HG03025 (cell line): ENCODE data around the gene FBRSL1.
"Not testable (repeated sequence)": the region's sequence is repeated elsewhere in the genome, so short reads cannot be mapped to it uniquely, and the experiment has no call there.

Experiments used
- ATAC-seq: cut with Tn5 transposase; IDR thresholded peaks from one replicate; pipeline ENCODE4 v1.9.1; 2021; ENCODE audit warnings: mild to moderate bottlenecking, moderate library complexity; ENCODE audit not compliant: unreplicated experiment, low FRiP score

Gene FBRSL1

DNA sequence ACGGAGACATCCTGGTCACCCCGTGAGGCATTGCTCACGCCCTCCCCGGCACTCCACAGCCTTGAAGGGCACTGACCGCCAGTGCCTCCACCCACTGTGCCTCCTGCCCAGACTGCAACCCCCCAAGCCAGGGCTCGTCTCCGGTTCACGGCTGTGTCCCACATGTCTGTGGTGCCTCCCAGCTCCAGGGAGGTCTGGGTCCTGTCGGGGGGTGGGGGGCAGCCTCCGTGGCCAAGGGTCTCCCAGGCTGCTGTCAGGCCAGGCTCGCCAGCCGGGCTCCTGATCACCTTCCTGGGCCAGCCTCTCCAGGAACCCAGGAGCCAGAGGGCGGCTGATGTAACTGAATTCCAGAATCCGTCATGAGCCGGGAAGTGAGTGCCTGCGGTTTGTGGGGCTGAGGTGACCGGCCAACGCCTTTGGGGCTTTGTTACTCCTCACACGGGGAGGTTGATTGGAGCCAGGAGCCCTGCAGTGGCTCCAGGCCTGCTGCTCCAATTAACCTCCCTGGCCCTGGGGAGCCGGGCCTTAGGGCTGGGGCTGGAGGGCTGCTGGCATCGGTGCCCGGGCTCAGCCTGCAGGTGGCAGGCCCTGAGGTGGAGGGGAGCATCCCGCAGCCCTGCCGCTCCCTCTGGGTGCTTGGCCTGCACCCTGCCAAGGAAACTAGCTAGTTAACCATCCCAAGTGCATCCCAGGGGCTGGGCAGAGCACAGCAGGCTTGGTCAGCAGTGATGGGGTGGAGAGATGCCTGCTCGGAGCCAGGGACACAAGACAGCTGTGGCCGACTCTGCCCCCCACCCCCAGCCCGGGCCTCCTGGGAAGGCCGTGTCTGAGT is 36.4 kb upstream of the FBRSL1 start:
- ATAC-seq: no peak

DNA sequence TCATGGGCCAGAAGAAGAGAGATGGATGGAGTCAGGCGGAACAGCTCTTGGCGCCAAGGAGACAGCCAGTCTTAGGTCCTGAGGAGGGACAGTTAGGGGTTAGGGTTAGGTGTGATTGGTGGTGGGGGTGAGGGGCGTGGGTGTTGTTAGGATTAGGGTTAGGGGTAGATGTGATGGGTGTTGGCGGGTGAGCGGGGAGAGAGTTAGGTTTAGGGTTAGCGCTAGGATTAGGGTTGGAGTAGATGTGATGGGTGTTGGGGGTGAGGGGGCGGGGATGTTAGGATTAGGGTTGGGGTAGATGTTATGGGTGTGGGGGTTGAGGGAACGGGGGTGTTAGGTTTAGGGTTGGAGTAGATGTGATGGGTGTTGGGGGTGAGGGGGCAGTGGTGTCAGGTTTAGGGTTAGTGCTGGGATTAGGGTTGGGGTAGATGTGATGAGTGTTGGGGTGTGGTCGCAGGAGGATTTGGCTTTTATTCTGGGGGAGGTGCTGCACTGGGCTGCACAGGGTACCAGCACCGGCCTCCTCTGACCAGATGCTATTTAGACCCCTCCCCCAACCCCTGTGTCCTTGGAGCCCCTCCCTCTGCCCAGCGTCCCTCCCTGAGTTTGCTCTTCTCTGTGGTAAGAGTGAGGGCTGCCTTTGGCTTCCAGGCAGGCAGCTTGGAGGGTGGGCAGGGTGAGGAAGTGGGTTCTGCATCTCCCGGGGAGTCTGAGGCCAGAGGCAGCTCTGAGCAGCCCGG is 35.6 kb upstream of the FBRSL1 start:
- no peak for ATAC-seq

DNA sequence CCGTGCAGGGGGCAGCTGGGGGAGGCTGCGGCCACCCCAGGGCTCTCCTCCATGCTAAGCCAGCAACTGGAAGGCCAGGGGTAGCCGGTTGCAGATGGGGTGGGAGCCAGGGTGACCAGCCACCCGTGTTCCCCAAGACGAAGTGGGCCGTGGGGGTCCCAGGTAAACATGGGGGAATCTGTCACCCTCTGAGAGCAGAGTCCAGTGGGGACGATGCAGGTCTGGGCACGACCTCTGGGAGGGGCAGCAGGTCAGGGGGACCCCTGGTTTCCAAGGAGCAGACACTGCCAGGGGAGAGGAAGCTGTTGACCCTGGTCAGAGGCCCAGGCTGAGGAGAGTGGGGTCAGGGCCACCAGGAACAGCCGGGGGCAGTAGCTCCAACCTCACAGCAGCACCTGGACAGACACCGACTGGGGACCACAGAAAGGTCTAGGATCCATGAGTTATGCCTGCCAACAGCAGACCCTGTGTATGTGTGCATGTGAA is 35.0 kb upstream of the FBRSL1 start:
- no peak for ATAC-seq

DNA sequence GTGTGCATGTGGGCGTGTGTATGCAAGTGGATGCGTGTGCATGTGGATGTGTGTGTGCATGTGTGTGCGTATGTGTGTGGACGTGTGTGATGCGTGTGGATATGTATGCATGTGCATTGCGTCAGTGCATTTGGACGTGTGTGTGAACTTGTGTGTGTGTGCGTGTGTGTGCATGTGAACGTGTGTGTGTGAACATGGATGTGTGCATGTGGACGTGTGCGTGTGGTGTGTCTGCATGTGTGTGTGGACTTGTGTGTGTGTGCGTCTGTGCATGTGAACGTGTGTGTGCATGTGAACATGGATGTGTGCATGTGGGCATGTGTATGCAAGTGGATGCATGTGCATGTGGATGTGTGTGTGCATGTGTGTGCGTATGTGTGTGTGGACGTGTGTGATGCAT is 34.4 kb upstream of the FBRSL1 start:
- ATAC-seq: no peak

DNA sequence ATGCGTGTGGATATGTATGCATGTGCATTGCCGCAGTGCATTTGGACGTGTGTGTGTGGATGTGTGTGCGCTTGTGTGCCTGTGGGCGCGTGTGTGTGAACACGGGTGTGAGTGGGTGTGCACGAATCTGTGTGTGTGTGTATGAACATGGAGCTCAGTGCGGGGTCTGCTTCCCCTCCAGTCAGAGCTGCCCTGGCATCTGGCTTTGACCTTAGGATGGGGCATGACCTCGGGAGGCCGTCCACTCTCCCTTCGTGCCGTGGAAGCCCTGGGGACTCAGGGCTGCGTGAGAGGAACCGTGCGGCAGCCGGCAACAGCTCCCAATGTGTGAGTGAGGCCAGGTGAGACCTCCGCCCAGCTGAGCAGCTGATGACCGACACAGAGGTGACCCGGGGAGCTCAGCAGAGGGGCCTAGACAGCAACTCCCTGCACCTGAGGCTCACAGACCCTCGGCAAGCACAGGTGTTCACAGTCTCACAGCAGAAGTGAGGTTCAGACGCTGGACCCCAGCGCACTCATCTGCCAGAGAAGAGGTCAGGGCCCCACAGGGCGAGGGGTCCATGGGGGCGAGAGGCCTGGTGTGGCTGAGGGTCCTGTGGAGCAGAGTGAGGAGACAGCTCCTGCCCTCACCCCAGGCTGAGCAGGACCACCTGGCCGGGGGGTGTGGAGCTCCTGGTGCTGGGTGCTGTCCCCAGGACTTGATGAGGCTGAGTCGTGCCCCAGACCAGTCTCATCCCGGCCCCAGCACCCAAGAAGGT is 33.6 kb upstream of the FBRSL1 start:
- no peak for ATAC-seq

DNA sequence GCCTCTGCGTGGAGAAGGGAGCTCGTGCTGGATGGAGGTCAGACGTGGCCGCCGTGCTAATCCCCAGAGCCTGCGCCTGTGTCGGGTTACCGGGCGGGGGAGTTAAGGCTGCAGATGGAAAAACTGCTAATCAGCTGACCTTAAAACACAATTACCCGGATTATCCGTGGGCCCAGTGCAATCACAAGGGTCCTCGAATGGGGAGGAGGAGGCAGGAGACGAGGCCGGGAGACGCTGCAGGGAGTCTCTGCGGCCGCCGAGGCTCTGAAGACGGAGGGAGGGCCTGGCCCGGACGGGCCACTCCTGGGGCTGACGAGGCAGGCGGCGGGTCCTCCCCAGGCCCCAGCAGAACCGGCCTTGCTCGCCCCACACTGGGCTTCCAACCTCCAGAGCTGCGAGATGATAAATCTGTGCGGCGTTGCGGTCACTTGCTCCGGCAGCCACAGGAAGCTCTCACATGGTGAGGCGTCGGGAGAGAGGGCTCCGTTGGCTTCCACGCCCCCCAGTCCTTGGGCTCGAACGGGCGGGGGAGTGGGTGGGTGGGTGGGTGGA is 32.9 kb upstream of the FBRSL1 start:
- ATAC-seq: no peak

DNA sequence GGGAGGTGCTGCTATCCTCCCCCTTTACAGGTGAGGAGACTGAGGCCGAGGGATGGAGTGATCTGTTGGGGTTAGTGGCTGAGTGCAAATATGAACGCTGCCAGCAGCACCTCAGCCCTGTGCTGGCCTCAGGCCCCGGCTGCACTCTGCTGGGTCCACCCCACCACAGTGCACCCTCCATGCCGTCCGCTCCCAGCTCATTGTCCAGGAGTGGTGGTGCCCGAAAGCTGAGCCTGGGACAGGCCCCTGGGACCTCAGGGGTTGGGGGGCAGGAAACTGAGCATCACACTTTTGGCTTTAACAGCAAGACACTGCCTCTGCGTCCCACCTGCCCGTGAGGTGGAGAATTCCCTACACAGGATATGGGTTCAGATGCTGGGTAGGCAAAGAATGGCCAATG is 31.5 kb upstream of the FBRSL1 start:
- no peak for ATAC-seq

DNA sequence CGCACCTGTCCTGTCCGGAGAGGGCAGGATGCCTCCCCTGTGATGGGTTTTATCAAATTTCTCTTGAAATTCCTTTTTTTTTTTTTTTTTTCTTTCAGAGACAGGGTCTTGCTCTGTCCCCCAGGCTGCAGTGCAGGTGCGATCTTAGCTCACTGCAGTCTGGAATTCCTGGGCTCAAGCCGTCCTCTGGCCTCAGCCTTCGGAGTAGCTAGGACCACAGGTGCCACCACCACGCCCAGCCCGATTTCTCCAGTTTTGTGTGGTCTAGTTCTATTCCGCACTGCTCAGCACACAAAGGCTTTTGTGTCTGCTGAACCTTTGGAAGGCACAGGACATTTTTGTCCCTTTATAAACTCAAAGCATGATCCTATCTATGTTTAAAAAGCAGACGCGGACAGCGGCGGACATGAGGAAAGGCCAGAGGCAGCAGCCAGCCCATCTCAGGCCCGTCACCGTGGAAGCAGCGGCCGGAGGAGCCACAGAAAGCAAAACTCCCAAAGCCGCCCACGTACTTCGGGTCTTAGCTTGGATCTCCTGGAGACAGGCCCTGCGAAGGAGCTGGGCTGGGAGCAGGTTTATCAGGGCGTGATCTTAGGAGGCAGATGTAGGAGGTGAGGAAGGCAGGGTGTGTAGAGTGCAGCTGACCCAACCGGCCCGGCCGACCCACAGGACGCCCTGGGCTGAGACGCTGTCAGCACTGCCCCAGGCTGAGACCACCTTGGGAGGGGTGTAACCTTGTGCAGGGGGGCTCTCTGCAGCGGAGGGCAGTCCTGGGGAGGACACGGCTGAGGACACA is 30.9 kb upstream of the FBRSL1 start:
- ATAC-seq: no peak

DNA sequence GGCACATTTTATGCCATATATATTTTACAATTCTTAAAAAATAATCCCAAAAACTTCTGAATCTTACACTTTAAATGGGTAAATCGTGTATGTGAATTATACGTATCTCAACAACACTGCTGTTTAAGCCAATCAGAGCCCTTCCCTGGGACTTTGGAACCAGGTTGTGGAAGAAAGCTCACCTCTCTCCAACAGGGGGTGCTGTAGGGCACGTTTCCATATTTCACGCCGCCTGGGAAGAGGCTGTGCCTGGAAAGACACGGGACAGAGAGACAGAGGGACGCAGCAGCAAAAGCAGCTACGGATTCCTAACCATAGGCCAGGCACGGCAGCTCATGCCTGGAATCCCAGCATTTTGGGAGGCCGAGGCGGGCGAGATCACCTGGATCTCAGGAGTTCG is 29.4 kb upstream of the FBRSL1 start:
- ATAC-seq: no peak

DNA sequence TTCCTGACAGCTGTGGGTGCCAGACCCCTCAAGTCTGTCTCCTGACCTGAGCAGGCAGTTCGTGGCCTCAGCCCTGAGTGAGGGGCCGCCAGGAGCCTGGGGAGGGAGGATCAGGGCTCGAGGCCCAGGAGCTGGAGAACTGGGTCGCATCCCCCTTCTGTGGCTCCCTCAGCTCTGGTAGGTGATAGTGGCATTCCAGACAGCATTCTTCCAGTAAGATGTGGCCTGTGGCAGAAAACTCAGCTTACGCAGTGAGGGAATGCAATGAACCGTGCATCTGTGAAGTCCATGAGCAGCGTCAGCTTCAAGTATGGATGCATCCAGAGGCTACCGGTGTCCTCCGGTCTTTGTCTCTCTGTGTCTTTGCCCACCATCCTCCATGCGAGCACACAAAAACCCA is 28.4 kb upstream of the FBRSL1 start:
- no peak for ATAC-seq

DNA sequence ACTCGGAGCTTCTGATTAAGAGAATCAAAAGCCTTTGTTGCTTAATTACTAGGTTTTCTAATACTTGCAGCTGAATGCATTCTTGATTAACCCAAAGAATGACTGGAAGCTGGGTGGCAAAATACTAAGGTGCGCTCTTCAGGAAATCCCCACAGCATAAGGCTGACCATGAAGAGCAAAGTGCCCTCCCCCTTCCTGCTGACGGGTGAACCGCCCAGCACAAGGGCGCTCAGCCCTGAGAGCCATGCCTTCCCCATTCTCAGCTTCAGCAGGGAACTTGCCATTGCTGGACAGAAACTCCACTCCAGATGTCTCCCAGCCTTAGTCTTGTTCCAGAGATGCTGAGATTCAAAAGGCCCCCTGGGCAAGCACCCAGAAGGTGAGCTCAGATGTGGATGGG is 27.2 kb upstream of the FBRSL1 start:
- no peak for ATAC-seq

DNA sequence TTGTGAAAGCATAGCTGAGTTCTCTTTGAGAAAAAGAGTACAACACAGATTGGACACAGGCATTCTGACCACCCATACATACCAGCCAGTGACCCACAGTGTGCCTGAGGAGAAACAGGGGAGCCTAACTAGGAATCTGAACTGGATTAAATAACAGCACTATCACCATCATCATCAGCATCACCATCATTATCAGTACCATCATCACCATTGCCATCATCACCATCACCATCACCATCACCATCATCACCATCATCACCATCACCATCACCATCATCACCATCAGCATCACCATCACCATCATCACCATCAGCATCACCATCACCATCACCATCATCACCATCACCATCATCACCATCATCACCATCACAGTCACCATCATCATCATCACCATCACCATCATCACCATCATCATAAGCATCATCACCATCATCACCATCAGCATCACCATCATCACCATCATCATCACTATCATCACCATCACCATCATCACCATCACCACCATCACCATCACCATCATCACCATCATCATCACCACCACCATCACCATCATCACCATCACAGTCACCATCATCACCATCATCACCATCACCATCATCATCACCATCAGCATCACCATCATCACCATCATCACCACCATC is 26.5 kb upstream of the FBRSL1 start:
- ATAC-seq: not testable (repeated sequence)

DNA sequence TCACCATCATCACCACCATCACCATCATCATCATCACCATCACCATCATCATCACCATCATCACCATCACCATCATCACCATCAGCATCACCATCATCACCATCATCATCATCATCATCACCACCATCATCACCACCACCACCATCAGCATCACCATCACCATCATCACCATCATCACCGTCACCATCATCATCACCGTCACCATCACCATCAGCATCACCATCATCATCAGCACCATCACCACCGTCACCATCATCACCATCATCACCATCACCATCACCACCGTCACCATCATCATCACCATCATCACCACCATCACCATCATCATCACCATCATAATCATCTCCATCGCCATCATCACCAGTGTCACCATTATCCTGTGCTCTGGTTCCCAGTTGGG is 25.6 kb upstream of the FBRSL1 start:
- not testable (repeated sequence) for ATAC-seq

DNA sequence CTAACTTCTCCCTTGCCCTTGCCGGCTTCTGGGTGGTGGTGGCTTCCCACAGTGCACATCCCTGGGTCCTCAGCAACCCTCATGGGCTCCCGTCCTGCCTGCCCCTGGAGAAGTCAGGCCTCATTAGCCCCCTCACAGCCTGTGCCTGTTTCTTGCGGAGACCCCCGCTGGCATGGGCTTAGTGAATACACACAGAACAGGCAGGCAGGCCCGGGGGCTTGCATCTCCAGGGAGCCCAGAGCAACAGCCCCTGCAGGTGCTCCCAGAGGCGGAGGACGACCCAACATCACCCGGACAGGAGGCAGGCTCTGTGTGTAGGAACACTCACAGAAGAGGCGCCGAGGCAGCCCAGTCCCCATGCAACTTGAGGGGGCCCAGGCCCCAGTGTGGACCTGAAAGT is 25.1 kb upstream of the FBRSL1 start:
- ATAC-seq: no peak

DNA sequence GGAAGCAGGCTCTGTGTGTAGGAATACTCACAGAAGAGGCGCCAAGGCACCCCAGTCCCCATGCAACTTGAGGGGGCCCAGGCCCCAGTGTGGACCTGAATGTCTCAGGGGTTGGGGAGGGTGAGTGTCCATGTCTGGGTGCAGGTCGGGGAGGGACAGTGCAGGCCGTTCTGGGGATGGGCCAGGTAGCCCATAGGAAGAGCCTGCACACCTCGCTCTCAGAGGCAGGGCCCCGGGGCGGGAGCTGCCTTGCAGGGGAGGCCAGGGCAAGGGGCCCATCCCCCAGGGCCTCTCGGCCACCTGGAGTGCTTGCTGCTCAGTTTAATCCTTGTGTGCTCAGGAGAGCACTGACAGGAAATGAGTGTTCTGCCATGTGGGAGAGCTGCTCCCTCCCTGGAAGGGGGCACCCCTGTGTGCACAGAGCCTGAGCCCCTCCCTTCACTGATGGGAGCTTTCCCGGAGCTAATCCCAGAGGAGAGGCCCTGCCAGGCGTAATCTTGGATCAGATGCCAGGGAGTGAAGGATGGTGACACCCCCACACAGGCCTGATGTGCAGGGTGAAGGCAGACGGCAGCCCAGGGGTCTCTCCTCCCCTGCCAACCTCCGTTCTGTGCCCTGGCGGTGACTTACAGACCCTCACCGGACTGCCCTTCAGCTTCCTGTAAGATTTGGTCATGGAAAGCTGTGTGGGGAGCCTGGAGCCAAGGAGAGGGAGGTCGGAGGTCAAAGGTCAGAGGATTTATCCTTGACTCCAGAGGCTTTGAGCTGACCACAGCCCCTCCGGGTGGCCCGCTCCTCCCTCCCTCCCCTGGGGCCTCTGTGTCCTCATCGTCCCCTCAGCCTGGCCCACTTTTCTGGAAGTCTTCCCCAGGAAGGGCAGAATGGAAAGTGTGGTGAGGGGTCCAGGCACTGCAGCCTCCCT is 24.4 kb upstream of the FBRSL1 start:
- ATAC-seq: no peak

DNA sequence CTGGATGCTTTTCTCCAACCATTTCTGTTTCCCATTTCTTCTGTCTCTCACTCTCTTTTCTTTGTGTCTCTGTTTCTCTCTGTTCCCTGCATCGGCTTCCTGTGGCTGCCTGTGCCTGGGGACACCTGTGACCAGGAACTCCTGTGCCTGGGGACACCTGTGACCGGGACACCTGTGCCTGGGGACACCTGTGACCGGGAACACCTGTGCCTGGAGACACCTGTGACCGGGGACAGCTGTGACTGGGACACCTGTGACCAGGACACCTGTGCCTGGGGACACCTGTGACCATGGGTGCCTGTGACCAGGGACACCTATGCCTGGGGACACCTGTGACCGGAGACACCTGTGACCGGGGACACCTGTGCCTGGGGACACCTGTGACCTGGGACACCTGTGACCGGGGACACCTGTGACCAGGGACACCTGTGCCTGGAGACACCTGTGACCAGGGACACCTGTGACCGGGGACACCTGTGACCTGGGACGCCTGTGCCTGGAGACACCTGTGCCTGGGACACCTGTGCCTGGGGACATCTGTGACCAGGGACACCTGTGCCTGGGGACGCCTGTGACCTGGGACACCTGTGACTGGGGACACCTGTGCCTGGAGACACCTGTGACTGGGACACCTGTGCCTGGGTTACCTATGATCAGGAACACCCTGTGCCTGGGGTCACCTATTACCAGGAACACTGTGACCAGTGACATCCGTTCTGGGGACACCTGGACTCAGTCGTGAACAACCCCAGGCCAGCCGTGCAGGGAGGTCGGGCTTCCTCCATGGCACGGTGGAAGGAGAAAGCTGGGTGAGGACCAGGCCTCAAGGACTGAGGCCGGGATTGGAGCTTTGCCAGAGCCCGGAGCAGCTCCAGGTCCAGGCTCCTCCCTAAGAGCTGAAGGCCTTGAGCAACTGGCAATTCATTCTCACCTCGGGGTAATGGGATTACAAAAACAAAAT is 23.4 kb upstream of the FBRSL1 start:
- ATAC-seq: no peak

DNA sequence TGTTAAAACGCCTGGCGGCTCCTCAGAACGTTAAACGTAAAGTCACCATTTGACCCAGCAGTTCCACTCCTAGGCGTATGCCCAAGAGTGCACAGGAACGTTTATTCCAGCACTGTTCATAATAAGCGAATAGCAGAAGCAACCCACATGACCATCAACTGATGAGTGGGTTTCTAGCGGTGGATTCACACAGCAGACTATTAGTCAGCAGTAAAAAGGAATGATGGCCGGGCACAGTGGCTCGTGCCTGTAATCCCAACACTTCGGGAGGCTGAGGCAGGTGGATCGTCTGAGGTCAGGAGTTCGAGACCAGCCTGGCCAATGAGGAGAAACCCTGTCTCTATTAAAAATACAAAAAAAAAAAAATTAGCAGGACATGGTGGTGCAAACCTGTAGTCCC is 22.4 kb upstream of the FBRSL1 start:
- ATAC-seq: no peak
